Breast epithelium (tissue), 3 donors: Measurements from ENCODE around the gene SIN3B.

ENCODE experiments used
- POLR2A ChIP-seq: fragments of 450-650 bp; IDR thresholded peaks from one replicate; pipeline ENCODE4 v1.6.1; 2016; ENCODE audit warnings: antibody characterized with exemption, mild to moderate bottlenecking, moderate library complexity
- POLR2AphosphoS5 ChIP-seq, 3 donors: sonication (generic); formaldehyde crosslinking; IDR thresholded peaks; one replicate each; pipeline ENCODE4 v1.6.1; 2017; ENCODE audit warnings: antibody characterized with exemption in 3 of 3

DNA sequence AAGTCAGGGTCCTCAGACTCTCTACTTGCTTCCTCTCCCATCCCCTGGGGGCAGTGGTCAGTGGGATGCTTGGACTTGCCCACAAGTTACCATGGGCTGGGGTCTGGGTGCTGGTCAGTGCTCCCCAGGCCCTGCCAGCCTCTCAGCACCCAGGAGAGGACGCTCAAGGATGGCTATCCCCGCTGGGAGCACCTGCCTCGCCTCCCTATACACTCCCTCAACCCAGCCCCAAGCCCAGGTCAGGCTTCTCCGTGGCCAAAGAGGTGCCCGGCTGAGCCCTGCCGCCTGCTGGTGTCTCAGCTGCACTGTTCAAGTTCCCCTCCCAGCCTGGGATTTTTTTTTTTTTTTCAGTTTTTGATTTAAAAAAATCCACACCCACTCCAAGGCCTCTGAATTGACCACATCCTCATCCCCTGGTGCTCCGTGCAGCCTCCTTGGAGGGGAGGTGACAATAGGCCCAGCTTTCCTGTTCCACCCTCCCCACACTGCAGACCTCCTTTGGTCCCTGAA, 70.4 kb downstream of the SIN3B start:
- TF ChIP-seq POLR2AphosphoS5 (IDR thresholded peaks at IDR 0.05), result no peak
- TF ChIP-seq POLR2A, result no peak
